PC-9 (cell line): ENCODE measurements around the gene PCNP. TPM values are rescaled to one million over a fixed set of nuclear protein-coding genes. Genes with fewer than 3 reads are reported as not detected.
A peak's percentile ranks its signal among the peaks of the same experiment; 100 is the strongest.

Experiments used
- BruUV-seq: library from RNA; stranded (reverse); fragments of 400-500 nt; replicated peaks from 2 replicates; lab custom pipeline; 2021; lab: Mats Ljungman, UMichigan
- CTCF ChIA-PET: fragments of 300-600 bp; sonication (Branson Sonifier 250); formaldehyde crosslinking; loops from one replicate; lab custom pipeline; 2022; ENCODE audit warnings: antibody characterized with exemption; lab: Charles Lee
- POLR2A ChIA-PET: fragments of 300-600 bp; sonication (Branson Sonifier 250); formaldehyde crosslinking; loops from one replicate; lab custom pipeline; 2022; ENCODE audit warnings: antibody characterized with exemption; ENCODE audit not compliant: unreplicated experiment; lab: Charles Lee
- DNase-seq, 2 experiments: peaks; one replicate each; pipeline versions ENCODE4 v3.0.0 to v3.0.0-alpha.2; 2015 to 2022; ENCODE audit warnings: mixed read lengths in 1 of 2
- H2AFZ ChIP-seq: fragments of 200-600 bp; sonication (generic); 2 replicates; pipeline ENCODE4 v1.8.1; 2017; ENCODE audit warnings: antibody characterized with exemption
- H3F3A ChIP-seq: fragments of 200-600 bp; sonication (generic); 2 replicates; pipeline ENCODE4 v1.8.1; 2017; ENCODE audit warnings: antibody characterized with exemption, mild to moderate bottlenecking, low read depth; ENCODE audit not compliant: insufficient read depth
- H3K27ac ChIP-seq: fragments of 200-600 bp; sonication (generic); 2 replicates; pipeline ENCODE4 v1.6.1; 2016; ENCODE audit warnings: mixed run types
- H3K27me3 ChIP-seq: fragments of 200-600 bp; sonication (generic); 2 replicates; pipeline ENCODE4 v1.6.1; 2016; ENCODE audit warnings: low read depth, mixed run types; ENCODE audit not compliant: insufficient read depth
- H3K36me3 ChIP-seq: fragments of 200-600 bp; sonication (generic); 2 replicates; pipeline ENCODE4 v1.6.1; 2016; ENCODE audit warnings: low read depth, mixed run types
- H3K4me1 ChIP-seq: fragments of 200-600 bp; sonication (generic); replicated peaks from 2 replicates; pipeline ENCODE4 v1.6.1; 2016; ENCODE audit warnings: mixed run types; ENCODE audit not compliant: insufficient read depth
- H3K4me2 ChIP-seq: fragments of 200-600 bp; sonication (generic); 2 replicates; pipeline ENCODE4 v1.6.1; 2017; ENCODE audit warnings: mixed run types
- H3K4me3 ChIP-seq: fragments of 200-600 bp; sonication (generic); 2 replicates; pipeline ENCODE4 v1.6.1; 2016; ENCODE audit warnings: mixed run types
- H3K79me2 ChIP-seq: fragments of 200-600 bp; sonication (generic); 2 replicates; pipeline ENCODE4 v1.6.1; 2017; ENCODE audit warnings: low read depth, mixed run types
- H3K9me2 ChIP-seq: fragments of 200-600 bp; sonication (generic); 2 replicates; pipeline ENCODE4 v1.8.1; 2017; ENCODE audit warnings: mild to moderate bottlenecking; ENCODE audit not compliant: insufficient read depth
- H3K9me3 ChIP-seq: fragments of 200-600 bp; sonication (generic); 2 replicates; pipeline ENCODE4 v1.8.1; 2016; ENCODE audit warnings: low read depth; ENCODE audit not compliant: insufficient read depth
- H4K20me1 ChIP-seq: fragments of 200-600 bp; sonication (generic); 2 replicates; pipeline ENCODE4 v1.8.1; 2017; ENCODE audit not compliant: insufficient read depth
- EZH2 ChIP-seq: fragments of 200-600 bp; sonication (generic); IDR thresholded peaks from 2 replicates; pipeline ENCODE4 v1.8.0; 2017; ENCODE audit warnings: antibody characterized with exemption, low read depth
- intact Hi-C: fragments of 100-400 bp; cut with micrococcal nuclease; formaldehyde crosslinking; loops from one replicate; pipeline ENCODE4 v1.10.0; 2022; ENCODE audit not compliant: unreplicated experiment
- total RNA-seq: library from RNA; stranded (reverse); gene quantifications from 2 replicates; pipeline ENCODE4 v1.2.3, GENCODE V29; 2021
- TF ChIP-seq, protein P1 (sequence below): fragments of 200-600 bp; sonication (generic); conservative IDR thresholded peaks from 2 replicates; pipeline ENCODE4 v1.6.1; 2017; ENCODE audit warnings: mixed run types, antibody characterized with exemption, mild to moderate bottlenecking, moderate library complexity

The PCNP gene
- total RNA-seq, 1 experiment from 2014 or later = 223 TPM

DNA sequence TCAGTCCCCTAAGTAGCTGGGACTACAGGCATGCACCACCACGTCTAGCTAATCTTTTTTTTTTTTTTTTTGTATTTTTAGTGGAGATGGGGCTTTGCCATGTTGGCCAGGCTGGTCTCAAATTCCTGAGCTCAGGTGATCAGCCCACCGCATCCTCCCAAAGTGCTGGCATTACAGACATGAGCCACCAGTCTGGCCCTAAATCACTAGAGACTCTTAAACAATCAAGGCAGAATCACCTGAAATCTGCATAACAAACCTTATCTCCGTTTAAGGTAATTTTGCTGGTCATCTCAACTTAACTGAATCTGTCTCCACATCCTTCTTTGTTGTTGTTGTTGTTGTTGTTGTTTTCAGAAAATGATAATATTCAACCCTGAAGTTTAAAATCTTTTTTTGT lies 17.9 kb upstream of the PCNP start:
- CTCF ChIA-PET = no interaction called here
- peaks cover 18% of the 10 kb centered on the region; the same call in 1 of the 2 replicates for H3K27me3 ChIP-seq
- no peak for DNase-seq
- H3K4me2 ChIP-seq = no peak overlapping the region
- TF ChIP-seq EZH2 = no peak
- TF ChIP-seq, protein P1, sequence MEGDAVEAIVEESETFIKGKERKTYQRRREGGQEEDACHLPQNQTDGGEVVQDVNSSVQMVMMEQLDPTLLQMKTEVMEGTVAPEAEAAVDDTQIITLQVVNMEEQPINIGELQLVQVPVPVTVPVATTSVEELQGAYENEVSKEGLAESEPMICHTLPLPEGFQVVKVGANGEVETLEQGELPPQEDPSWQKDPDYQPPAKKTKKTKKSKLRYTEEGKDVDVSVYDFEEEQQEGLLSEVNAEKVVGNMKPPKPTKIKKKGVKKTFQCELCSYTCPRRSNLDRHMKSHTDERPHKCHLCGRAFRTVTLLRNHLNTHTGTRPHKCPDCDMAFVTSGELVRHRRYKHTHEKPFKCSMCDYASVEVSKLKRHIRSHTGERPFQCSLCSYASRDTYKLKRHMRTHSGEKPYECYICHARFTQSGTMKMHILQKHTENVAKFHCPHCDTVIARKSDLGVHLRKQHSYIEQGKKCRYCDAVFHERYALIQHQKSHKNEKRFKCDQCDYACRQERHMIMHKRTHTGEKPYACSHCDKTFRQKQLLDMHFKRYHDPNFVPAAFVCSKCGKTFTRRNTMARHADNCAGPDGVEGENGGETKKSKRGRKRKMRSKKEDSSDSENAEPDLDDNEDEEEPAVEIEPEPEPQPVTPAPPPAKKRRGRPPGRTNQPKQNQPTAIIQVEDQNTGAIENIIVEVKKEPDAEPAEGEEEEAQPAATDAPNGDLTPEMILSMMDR = no peak
- BruUV-seq = no TSS peak
- no peaks in the 10 kb centered on the region for H3K9me3 ChIP-seq
- H3K4me1 ChIP-seq = peaks cover 5% of the 10 kb centered on the region; the same call in 1 of the 2 replicates
- H3K27ac ChIP-seq = no peak overlapping the region
- H3F3A ChIP-seq = no peaks in the 10 kb centered on the region; the same call in 1 of the 2 replicates
- H3K36me3 ChIP-seq = no peaks in the 10 kb centered on the region
- no peak overlapping the region for H3K4me3 ChIP-seq
- intact Hi-C loops = no loop called here
- 0 out of 2 replicates have a peak, but pooled peaks cover 6% of the 10 kb centered on the region for H3K9me2 ChIP-seq
- H2AFZ ChIP-seq = no peak overlapping the region
- H3K79me2 ChIP-seq = no peaks in the 10 kb centered on the region
- POLR2A ChIA-PET = interaction anchor here (0.6 kb wide), 2 partner anchors 18 to 163 kb away, joined by 7 to 15 read pairs; no protein-coding TSS in a partner anchor
- H4K20me1 ChIP-seq = no peaks in the 10 kb centered on the region

DNA sequence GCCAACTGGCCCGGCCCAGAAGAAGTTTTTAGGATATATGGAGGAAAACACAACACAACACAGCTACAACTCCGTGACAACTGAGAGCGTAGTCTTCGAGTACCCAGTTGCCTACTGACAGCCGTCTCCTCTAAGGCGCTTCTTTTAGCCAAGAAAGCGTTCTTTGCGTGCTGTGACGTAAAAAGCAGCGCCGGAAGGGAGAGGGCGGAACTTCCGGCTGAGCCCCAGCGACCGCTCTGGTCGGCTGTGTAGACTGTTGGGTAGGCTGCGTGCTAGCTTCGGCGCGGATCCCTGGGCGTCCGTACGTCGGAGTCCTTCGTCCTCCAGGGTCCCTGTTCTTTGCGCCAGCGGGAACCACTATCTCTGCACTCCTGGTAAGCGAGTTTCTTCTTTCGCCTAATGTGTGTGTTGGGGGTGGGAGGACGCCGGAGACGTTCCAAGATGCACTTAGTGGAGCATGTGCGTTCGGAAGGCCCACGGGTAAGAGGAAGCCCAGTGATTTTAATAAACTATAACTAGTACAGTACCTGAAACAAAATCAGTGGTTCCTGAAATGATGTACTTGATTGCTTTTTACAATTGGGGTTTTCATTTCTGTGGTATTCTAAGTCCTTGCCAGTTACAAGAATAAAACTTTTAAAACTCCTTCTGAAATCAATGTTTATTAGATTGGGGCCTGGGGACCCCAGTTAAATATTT lies 12.2 kb upstream of the PCNP start, which contains the start of gene TRMT10C:
Gene TRMT10C (plus strand): TSS at position 239 of the 699 bp plus-strand sequence. CDS start 2,914 bp downstream, outside the sequence.
- peaks cover 42% of the 10 kb centered on the region for H4K20me1 ChIP-seq
- peaks cover 52% of the 10 kb centered on the region for H3K79me2 ChIP-seq
- peak within 1 kb of the TSS; percentile 94 for H2AFZ ChIP-seq
- no TSS peak for BruUV-seq
- H3K27ac ChIP-seq = peak within 1 kb of the TSS; percentile 77
- peak; percentile 92 to 95 for DNase-seq
- H3K9me3 ChIP-seq = no peaks in the 10 kb centered on the region
- intact Hi-C loops = loop anchor here (1.0 kb wide), 1 partner anchor 13 kb away; the partner anchor contains the start of gene PCNP
- H3K9me2 ChIP-seq = 0 out of 2 replicates have a peak, but pooled peaks cover 6% of the 10 kb centered on the region
- TF ChIP-seq EZH2 = no peak
- TF ChIP-seq, protein P1 = 0 out of 2 replicates have a peak, but pooled peaks have one; percentile 25
- ChIA-PET POLR2A (interaction anchor here (0.6 to 0.7 kb wide), 3 partner anchors 9 to 1480 kb away, joined by 3 to 9 read pairs (median 5); partner anchors contain the start of gene TMEM45A), CTCF (interaction anchor here (0.7 to 2.5 kb wide), 2 partner anchors 12 to 352 kb away, joined by 3 to 9 read pairs; partner anchors contain the start of gene PCNP)
- peak within 1 kb of the TSS; percentile 96 for H3K4me2 ChIP-seq
- peaks cover 20% of the 10 kb centered on the region for H3K4me1 ChIP-seq
- H3K27me3 ChIP-seq = peaks cover 13% of the 10 kb centered on the region; the same call in 1 of the 2 replicates
- peaks cover 29% of the 10 kb centered on the region for H3K36me3 ChIP-seq
- H3K4me3 ChIP-seq = peak within 1 kb of the TSS; percentile 79
- H3F3A ChIP-seq = peaks cover 29% of the 10 kb centered on the region

DNA sequence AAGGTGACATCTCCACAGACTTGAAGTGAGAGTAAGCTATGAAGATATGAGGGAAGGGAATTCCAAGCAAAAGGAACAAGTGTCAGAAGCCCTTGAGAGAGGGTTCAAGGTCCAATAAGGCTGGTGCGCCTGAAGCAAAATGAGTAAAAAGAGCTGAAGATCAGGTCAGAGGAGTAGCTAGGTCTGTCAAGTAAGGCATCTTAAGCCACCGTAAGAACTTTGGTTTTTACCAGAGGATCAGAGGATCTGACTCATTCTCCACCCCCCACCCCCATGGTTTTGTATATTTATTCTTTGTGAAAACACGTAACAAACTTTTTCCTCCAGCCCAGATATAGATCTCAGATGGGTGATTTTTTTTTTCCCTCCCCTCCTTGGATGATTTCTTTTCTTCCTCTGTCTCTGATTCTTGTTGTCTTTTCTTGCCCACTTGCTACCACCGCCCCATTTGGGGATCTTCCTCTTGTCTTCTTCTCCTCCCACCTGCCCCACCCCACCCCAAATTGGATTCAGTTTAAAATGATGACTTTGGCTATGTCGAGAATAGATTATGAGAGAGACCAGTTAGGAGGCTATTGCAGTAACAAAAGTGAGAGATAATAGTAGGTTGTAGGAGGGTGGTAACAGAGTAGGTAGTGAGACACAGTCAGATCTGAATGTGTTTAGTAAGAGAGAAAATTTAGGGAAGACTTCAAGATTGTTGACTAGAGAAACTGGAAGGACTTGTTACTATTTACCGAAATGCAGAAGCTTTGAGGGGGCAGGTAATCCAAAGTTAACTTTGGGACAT lies 6.3 kb upstream of the PCNP start:
- BruUV-seq = no TSS peak
- no peaks in the 10 kb centered on the region for H3K9me3 ChIP-seq
- H3K4me2 ChIP-seq = no peak overlapping the region
- POLR2A ChIA-PET = no interaction called here
- no peak for DNase-seq
- no peaks in the 10 kb centered on the region for H3K27me3 ChIP-seq
- CTCF ChIA-PET = interaction anchor here (0.6 kb wide), 1 partner anchor 89 kb away, joined by 7 read pairs; no protein-coding TSS in a partner anchor
- H3K36me3 ChIP-seq = peaks cover 34% of the 10 kb centered on the region
- H3K27ac ChIP-seq = no peak overlapping the region
- H3F3A ChIP-seq = peaks cover 53% of the 10 kb centered on the region
- peaks cover 50% of the 10 kb centered on the region for H4K20me1 ChIP-seq
- peaks cover 15% of the 10 kb centered on the region for H3K4me1 ChIP-seq
- H3K4me3 ChIP-seq = no peak overlapping the region
- no peak overlapping the region for H2AFZ ChIP-seq
- TF ChIP-seq, protein P1 = no peak
- no peak for TF ChIP-seq EZH2
- H3K79me2 ChIP-seq = peaks cover 46% of the 10 kb centered on the region
- H3K9me2 ChIP-seq = no peaks in the 10 kb centered on the region
- intact Hi-C loops = no loop called here
